H54 (cell line): Measurements from ENCODE around the gene SAMD14.

ENCODE experiments used
- DNase-seq: peaks from one replicate; pipeline ENCODE4 v3.0.0; 2011; ENCODE audit warnings: low spot score, mixed read lengths; ENCODE audit not compliant: insufficient read length
- FAIRE-seq: peaks from 3 replicates; lab custom pipeline; 2011; peaks lifted over from hg19 to GRCh38; lab: Jason Lieb, UNC
- POLR2A ChIP-seq: IDR thresholded peaks from 2 replicates; pipeline ENCODE4 v1.6.1; 2011; ENCODE audit warnings: low read depth, mild to moderate bottlenecking, low read length

Gene SAMD14

DNA sequence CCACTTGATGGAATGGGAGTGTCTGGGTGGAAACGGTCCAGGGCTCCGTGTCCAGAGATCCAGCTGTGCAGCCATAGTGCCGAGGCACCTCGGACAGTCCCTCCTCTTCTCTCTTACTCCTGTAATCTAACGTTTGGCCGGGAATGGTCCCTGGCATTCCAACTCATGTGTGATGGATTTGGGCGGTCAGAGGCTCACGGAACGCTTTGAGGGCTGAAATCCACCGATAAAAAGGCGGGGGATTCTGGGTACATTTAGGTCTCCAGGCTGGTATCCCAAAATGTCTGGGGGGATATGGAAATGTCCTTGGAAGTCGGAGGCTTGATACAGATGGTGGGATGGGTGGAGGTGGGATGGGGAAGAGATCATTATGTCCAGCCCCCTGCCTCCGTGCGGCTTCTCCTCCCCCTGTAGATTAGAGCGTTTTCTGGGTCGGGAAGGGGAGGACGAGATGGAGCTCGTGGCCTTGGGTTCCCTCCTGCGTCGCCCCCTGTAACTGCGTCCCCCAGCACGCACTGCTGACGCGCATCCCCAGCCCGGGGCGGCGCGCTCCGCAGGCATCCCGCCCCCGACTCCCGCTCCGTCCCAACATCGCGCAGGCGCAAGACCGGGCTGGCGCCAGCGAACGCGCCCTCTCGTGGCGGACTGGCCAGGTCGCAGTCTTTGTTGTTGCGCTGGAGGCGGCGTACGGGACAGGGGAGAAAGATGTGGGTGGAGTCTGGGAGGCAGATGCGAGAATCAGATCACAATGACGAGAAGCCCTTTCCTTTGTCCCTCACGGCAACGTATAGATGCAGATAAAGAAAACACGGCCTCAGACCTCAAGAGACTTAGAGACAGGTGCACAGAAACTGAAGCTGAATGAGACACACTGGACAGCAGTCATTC, 31.3 kb upstream of the SAMD14 start:
- FAIRE-seq (peak; percentile 52), DNase-seq (peak; percentile 99)
- peak; percentile 83 for TF ChIP-seq POLR2A

GRCh38 chr17:50157891-50158290, 27.9 kb upstream of the SAMD14 start:
- DNase-seq: no peak
- no peak for TF ChIP-seq POLR2A
- FAIRE-seq: no peak

DNA sequence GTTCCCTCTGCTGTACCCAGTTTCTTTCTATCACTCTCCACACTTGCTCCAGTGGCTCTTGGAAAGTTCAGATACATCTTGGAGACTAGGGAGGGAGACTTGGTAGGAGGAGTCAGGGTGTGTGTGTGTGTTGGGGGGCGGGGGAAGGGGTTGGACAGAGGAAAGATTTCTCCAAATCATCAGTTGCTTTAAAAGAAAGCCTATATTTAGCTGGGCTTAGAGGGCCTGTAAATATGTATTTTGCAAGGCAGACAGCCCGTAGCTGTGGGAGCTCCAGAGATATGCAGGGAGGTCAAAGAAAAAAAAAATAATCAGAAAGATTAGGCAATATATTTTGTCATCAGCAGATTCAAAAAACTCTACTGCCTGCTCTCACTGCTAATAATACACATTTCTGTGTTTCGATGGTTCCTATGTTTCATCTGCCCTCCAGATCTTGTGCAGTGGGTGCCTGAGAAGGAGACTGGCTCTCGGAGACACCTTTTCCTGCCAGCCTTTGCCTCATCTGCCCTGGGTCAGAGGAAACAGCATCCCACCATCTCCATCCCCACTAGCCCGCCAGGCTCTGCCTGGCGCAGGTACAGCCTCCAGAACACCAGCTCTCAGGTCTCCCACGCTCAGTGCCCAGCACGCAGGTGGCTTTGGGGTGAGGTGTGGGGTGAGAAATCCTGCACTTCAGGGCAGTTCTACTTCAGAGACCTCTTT, 25.3 kb upstream of the SAMD14 start:
- no peak for TF ChIP-seq POLR2A
- FAIRE-seq (no peak), DNase-seq (no peak)

DNA sequence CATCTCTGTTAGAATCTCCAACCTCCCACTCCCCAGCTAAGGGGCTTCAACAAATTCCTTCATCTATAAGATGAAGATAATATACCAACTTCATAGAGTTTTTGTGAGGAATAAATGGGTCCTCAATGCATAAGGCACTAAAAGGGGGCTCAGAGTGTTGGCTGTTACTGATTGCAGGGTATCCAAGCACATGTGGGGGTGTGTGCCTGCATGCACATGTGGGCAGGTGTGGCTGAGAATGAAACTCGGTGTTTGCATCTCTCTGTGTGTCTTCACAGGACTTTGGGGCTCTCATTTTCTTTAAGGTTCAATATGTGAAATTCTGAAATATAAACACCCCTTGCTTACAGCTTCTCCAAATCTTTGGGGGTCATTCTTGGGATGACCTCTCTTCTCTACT, 24.6 kb upstream of the SAMD14 start:
- FAIRE-seq (no peak), DNase-seq (no peak)
- no peak for TF ChIP-seq POLR2A

DNA sequence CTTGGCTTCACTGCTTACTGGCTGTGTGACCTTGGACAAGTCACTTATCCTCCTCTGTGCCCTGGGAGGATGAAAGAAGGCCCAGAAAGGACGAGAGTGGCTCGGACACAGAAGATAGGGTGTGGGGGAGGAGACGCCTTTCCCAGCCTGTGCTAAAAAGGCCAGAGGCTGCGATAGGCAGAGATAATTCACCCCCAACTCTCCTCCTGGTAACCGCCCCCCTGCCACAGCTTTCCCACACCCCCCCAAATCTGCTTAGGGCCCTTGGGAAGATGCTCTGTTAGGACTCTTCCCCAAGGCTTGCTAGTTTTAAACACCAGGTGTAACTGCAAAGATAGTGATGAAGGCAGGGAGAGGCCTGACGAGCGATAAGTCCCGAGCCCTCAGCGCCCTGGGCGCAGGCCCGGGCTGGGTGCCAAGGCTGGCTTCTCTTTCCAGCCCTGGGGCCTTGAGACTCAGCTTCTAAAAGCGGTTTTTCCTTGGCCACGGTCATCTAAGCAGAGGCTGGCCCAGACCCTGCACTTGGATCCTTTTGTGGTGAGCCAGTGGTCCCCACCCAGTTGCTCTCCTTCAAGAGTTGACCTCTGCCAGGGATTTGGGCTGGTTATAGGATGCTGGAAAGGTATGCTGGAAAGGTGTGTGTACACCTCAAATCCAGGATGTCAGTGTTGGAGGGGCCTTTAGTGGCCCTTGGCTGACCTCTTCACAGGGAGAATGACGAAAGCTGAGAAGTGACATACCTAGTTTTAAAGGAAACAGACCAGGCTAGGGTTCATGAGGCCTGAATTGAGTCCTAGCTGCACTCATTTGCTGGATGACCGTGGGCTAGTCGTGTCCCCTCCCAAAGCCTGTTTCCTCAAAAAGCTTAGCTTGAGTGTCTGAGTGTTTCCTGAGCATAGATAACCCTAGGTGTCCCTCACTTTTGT, 24.0 kb upstream of the SAMD14 start:
- no peak for TF ChIP-seq POLR2A
- DNase-seq (no peak), FAIRE-seq (no peak)

DNA sequence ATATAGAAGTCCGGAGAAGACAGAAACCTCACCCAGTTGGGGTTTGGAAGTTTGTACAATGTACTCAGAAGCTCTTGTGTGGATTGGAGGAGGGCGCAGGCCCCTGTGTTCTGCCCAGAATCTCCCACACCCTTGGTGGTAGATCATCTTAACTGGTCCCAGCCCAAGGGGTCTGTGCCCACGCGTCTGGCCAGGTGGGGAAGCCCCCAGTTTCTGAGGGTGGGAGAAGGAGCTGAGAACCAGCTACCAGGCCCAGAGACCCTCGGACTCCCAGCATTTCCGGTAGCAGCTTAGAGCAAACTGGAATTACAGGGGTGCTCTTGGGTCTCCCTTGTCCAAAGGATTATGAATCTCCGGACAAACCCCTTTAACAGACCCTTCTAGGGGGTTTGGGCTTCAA, 22.8 kb upstream of the SAMD14 start:
- no peak for TF ChIP-seq POLR2A
- FAIRE-seq: no peak
- DNase-seq: no peak

- TF ChIP-seq POLR2A: no peak
- FAIRE-seq: no peak
- peak; percentile 98 for DNase-seq
Observed at GRCh38 chr17:50151937-50152547, 22.1 kb upstream of the SAMD14 start.

DNA sequence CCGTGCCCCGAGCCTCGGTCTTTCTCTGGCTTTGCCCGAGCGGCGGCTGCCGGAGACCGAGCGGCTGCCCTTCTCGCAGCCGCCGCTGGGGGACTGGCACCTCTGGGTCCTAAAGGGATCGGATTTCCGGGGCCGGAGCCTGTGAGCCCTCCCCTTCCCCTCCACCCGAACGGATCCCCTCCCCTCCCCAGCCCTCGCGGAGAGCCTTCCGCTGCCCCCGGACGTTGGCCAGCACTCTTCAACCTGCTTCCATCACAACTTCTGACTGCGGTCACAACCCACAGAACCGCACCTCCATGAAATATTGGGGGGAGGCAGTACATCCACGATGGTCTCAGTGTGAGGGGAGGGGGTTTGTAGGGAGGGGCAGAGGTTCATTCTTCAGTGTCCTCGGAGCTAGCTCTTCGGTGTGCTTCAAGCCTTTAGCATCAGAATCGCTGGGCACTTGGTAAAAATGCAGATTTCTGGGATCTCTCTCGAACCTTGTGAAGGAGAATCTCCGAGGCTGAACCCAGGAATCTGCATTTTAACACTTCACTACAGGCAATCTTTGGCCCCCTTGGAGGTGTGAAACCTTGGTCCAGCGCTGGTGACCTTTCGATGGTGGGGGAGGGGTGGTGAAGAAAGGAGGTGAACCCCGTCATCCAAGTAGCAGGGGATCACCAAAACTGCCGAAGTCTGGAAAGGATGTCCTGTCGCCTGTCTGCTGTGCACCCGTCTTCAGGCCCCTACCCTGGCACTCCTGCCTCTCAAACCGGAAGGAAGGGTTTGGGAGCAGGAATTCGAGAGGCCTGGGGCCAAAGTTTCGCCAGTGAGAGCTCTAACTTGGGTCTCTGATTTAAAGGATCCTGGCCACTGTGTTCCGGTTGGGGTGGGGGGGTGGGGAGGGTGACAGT, 21.3 kb upstream of the SAMD14 start:
- FAIRE-seq: no peak
- DNase-seq: peak; percentile 99
- TF ChIP-seq POLR2A: peak; percentile 65

- FAIRE-seq (no peak), DNase-seq (no peak)
- no peak for TF ChIP-seq POLR2A
Observed at GRCh38 chr17:50150354-50151040, 20.5 kb upstream of the SAMD14 start, which contains the start of gene PPP1R9B. TSS of gene PPP1R9B (minus strand) at chr17:50150677. CDS start at chr17:50150513, 164 bp downstream.

DNA sequence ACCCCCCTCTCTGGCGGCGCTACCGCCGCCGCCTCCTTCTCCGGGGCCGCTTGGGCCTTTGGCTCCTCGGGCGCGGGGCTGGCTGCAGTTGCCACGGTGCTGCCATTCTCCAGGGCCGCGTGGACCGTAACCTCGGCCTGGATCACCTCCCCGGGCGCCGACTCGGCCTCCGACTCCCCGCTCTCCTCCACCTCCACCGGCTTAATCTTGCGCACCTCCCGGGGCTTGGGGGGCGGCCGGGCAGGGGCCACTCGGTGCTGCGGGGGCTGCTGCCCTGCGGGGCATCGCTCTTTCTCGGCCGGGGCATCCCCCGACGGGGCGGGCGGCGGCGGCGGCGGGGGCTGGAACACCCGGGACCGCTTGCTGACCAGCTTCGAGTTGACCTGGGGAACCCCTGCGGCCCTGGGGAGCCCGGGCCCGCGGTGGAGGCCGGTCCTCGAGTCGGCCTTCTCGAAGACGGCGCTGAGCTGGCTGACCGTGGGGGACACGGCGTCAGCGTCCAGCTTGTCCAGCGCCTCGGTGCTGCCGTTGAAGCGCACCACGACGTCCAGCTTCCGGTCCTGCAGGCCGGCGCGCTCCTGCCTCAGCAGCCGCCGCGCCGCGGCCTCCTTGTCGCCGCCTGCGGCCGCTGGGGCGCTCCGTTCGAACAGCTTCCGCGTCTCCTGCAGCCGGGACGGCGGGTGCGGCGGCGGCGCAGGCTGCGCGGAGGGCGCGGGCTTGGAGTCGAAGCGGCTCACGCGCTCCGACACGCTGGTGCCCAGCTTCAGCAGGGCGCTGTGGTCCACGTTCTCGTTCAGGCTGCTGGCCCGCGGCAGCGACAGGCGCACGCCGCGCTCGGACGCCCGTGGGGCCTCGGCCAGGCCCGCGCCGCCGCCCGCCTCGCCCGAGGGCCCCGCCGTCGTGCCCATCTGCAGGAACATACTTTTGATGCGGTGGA, 19.7 kb upstream of the SAMD14 start:
- DNase-seq (no peak), FAIRE-seq (no peak)
- TF ChIP-seq POLR2A: no peak; the same call in 1 of the 2 replicates

GRCh38 chr17:50149091-50149416, 19.1 kb upstream of the SAMD14 start:
- TF ChIP-seq POLR2A: 0 out of 2 replicates have a peak, but pooled peaks have one; percentile 8
- FAIRE-seq (no peak), DNase-seq (no peak)
